Measurements from ENCODE around the gene OSBPL7.

GRCh38 chr17:47870056-47870455 lies 48.5 kb upstream of the OSBPL7 start:
- no peak for TF ChIP-seq EP300 (IDR thresholded peaks at IDR 0.05)
- TF ChIP-seq POLR2A (IDR thresholded peaks at IDR 0.05): no peak
- TF ChIP-seq CTCF (IDR thresholded peaks at IDR 0.05): no peak
- TF ChIP-seq POLR2AphosphoS5 (IDR thresholded peaks at IDR 0.05): no peak

All from sigmoid colon (tissue), 4 donors.